ENCODE results near the gene SKI. TPM values are rescaled to one million over a fixed set of nuclear protein-coding genes. Genes with fewer than 3 reads are reported as not detected.

Gene SKI
- total and polyA plus RNA-seq, 2 experiments from 2014 or later: 5.1 to 21.9 TPM

- Histone ChIP-seq H3K4me1 (ENCODE audit: insufficient read depth) (peaks cover 44% of the 10 kb centered on the region), H2AFZ (no peak overlapping the region), H3K9me2 (replicated peaks; ENCODE audit: insufficient read depth) (no peaks in the 10 kb centered on the region), H3K27me3 (no peaks in the 10 kb centered on the region), H3K27ac (peak overlapping the region; percentile 99), H4K20me1 (ENCODE audit: insufficient read depth, poor library complexity, severe bottlenecking) (no peaks in the 10 kb centered on the region), H3K36me3 (replicated peaks; ENCODE audit: insufficient read depth, low read depth) (no peaks in the 10 kb centered on the region), H3K9me3 (ENCODE audit: low read depth) (no peaks in the 10 kb centered on the region), H3K4me3 (no peak overlapping the region), H3K4me2 (no peak overlapping the region), H3K79me2 (no peaks in the 10 kb centered on the region)
- no peak for DNase-seq (ENCODE audit: low spot score)
- WGBS (ENCODE audit: low lambda C conversion rate, missing lambda C conversion rate): 94% methylated on average over 31 of the region's 32 CpGs
- TF ChIP-seq CTCF (IDR thresholded peaks at IDR 0.05; ENCODE audit: poor library complexity): no peak
- no peak for TF ChIP-seq EZH2 (IDR thresholded peaks at IDR 0.05; ENCODE audit: borderline replicate concordance)
- no peak for TF ChIP-seq EZH2phosphoT487 (IDR thresholded peaks at IDR 0.05; ENCODE audit: low read depth, severe bottlenecking, unreplicated experiment)
Measured at GRCh38 chr1:2317230-2318065, 89.3 kb downstream of the SKI start.

DNA sequence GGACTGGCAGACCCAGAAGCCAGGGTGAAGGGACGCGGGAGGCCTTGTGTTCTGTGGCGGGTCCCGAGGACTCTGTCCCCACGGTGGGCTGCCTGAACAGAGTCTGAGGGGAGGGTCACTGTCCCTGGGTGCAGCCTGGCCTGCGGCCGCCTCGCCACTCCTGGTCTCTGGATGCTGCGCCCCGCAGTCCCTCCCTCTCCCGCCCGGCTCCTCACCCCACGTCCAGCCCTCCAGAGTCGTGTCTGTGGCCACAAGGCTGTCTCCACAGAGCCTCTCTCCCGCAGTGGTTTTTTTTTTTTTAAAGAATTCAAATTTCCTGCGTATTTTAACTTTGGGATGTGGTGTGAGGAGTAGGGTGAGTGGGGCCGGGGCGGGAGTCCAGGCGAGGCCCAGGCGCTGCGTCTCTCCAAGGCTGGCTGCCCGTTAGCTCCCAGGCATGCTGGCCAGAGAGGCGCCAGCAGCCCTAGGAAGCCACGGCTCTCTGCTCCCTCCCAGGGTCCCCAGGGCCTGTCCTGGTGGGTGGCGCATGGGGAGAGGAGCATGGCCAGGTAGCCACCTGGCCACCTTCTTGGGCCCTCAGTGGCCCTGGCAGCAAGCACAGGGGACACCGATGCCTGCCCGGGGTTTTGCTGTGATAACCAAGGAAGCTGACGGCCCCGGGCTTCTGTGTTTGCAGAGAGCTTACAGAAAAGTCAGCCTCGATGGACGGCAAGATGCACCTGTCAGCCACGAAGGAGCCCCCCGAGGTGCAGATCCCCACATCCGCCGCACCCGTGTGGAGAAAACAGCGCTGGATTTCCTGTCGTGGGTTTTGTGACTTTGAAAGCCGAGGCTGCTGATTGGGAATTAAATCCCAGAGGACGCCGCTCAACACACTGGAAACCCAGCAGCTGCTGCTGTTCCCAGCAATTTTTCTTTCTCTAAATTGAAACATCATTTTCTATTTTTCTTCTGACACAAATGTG is 90.5 kb downstream of the SKI start:
- H3K9me3 ChIP-seq (ENCODE audit: low read depth): no peaks in the 10 kb centered on the region
- no peaks in the 10 kb centered on the region for H3K36me3 ChIP-seq (replicated peaks; ENCODE audit: insufficient read depth, low read depth)
- peaks cover 52% of the 10 kb centered on the region for H3K4me1 ChIP-seq (ENCODE audit: insufficient read depth)
- H3K27me3 ChIP-seq: no peaks in the 10 kb centered on the region
- no peak for TF ChIP-seq EZH2 (IDR thresholded peaks at IDR 0.05; ENCODE audit: borderline replicate concordance)
- no peak for TF ChIP-seq CTCF (IDR thresholded peaks at IDR 0.05; ENCODE audit: poor library complexity)
- no peak for TF ChIP-seq EZH2phosphoT487 (IDR thresholded peaks at IDR 0.05; ENCODE audit: low read depth, severe bottlenecking, unreplicated experiment)
- no peak overlapping the region for H3K4me2 ChIP-seq
- H3K27ac ChIP-seq: peak overlapping the region; percentile 37
- H3K79me2 ChIP-seq: no peaks in the 10 kb centered on the region
- H2AFZ ChIP-seq: no peak overlapping the region
- H3K4me3 ChIP-seq: no peak overlapping the region
- no peaks in the 10 kb centered on the region for H4K20me1 ChIP-seq (ENCODE audit: insufficient read depth, poor library complexity, severe bottlenecking)
- DNase-seq (ENCODE audit: low spot score): no peak
- WGBS (ENCODE audit: low lambda C conversion rate, missing lambda C conversion rate): 82% methylated on average over 37 of the region's 41 CpGs
- H3K9me2 ChIP-seq (replicated peaks; ENCODE audit: insufficient read depth): no peaks in the 10 kb centered on the region

DNA sequence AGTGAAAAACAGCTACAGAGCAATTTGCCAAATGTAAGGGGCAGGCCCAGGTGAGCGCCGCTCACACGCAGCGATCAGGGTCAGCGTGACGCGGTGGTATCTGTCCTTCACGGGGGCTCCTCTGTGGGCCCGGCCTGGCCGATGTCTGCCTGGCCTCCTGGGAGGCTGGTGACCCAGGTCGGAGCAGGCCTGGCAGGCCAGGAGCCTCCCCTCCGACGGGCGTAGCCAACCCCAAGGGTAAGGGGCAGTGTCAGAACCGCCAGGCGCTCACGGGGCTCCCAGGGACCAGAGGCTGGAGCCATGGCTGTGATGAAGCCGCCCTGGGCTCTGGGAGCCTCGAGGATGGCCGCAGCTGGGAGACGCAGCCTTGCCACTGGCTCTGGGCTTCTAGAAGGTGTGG is 91.2 kb downstream of the SKI start:
- no peaks in the 10 kb centered on the region for H4K20me1 ChIP-seq (ENCODE audit: insufficient read depth, poor library complexity, severe bottlenecking)
- H3K27me3 ChIP-seq: no peaks in the 10 kb centered on the region
- no peak overlapping the region for H3K27ac ChIP-seq
- H3K9me3 ChIP-seq (ENCODE audit: low read depth): no peaks in the 10 kb centered on the region
- no peaks in the 10 kb centered on the region for H3K36me3 ChIP-seq (replicated peaks; ENCODE audit: insufficient read depth, low read depth)
- no peaks in the 10 kb centered on the region for H3K9me2 ChIP-seq (replicated peaks; ENCODE audit: insufficient read depth)
- TF ChIP-seq CTCF (IDR thresholded peaks at IDR 0.05; ENCODE audit: poor library complexity): no peak
- TF ChIP-seq EZH2phosphoT487 (IDR thresholded peaks at IDR 0.05; ENCODE audit: low read depth, severe bottlenecking, unreplicated experiment): no peak
- no peak for TF ChIP-seq EZH2 (IDR thresholded peaks at IDR 0.05; ENCODE audit: borderline replicate concordance)
- no peak overlapping the region for H2AFZ ChIP-seq
- no peak overlapping the region for H3K4me2 ChIP-seq
- no peak overlapping the region for H3K4me3 ChIP-seq
- DNase-seq (ENCODE audit: low spot score): no peak
- no peaks in the 10 kb centered on the region for H3K79me2 ChIP-seq
- WGBS (ENCODE audit: low lambda C conversion rate, missing lambda C conversion rate): 94% methylated on average over 21 of the region's 21 CpGs
- H3K4me1 ChIP-seq (ENCODE audit: insufficient read depth): peaks cover 46% of the 10 kb centered on the region
